Measurements from ENCODE around the gene KL.

KL gene

DNA sequence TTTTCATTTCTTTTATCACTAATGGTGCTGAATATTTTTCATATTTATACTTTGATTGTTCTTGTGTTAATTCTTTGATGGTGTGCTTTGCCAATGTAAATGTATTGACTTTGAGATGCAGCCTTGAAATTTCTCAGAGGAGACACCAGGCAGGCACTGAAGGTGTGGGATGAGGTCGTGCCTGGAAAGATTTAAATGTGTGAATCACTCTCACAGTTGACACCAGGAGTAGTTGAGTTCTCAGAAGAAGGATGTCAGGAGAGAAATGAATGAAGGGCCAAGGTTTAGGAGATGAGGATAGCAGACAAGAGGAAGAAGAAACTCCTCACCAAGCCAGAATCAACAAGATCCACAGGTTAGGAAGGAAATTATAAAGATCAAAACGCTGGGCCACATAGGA, 10.1 kb upstream of the KL start:
- DNase-seq: no peak

DNA sequence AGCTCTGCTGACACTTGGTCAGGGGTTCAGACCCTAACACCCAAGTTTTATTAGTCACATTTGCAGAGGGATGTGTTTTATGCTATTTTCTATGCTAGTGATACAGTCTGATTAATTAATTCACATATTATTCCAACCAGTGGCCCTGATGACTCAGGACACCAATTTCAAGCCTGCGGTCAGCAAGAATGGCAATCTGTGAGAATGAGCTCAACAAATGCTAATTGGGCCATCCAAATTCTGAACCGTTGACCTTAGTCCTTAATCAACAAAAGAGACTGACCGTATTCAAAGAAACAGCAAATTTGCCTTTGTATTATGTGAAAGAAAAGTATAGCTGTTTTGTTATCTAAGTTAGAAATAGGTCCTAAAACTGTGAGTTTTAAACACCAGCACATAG, 9.6 kb upstream of the KL start:
- no peak for DNase-seq

- no peak for DNase-seq
These were observed 9.0 kb upstream of the KL start for GRCh38 chr13:33007237-33007636.

GRCh38 chr13:33007950-33008349, 8.3 kb upstream of the KL start:
- DNase-seq: no peak

GRCh38 chr13:33008946-33009722, 7.1 kb upstream of the KL start:
- no peak for DNase-seq

GRCh38 chr13:33011828-33012470, 4.3 kb upstream of the KL start:
- no peak for DNase-seq

GRCh38 chr13:33014291-33014690, 1.9 kb upstream of the KL start:
- peak; percentile 20 for DNase-seq

DNA sequence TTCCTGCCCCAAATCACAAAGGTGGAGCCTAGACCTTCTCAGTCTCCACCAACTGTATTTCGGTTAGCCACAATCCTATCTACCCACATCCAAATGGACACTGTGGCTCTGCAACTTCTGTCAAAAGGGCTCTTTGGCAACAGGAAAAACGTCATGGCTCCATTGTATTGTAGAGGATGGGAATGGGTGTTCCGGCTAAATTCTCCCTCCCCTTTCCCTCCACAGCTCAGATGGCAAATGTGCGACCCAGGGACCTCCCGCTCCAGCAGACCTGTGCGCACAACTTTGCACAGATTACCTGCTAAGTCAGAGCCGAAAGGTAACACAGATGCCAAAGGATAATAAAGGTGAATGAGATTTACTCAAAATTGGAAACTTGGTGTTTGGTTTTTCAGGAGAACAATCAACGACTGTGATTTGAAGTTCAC, 968 bp upstream of the KL start:
- no peak for DNase-seq

GRCh38 chr13:33015791-33016323, 366 bp upstream of the KL start:
- no peak for DNase-seq

GRCh38 chr13:33017323-33017929, 1.2 kb downstream of the KL start:
- DNase-seq: peak; percentile 3

DNA sequence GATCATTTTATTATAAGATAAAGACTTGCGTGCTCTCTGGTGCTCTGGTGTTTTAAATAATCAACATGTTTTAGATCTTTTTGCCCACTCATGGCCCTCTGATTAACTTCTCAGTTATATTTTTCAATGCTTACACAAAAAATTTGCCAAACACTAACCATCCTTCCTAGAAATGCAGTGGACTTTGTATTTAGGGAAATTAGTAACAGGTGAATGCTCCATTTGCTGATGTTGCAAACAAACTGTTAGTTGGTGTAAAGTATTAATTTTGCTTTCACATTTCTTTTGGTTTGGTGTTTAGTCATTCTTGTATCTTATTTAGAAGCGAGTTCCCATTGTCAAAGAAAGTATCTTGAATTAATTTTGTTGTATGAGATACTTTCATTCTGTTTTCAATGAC, 2.7 kb downstream of the KL start:
- DNase-seq: no peak

GRCh38 chr13:33022986-33023385, 6.8 kb downstream of the KL start:
- no peak for DNase-seq

DNA sequence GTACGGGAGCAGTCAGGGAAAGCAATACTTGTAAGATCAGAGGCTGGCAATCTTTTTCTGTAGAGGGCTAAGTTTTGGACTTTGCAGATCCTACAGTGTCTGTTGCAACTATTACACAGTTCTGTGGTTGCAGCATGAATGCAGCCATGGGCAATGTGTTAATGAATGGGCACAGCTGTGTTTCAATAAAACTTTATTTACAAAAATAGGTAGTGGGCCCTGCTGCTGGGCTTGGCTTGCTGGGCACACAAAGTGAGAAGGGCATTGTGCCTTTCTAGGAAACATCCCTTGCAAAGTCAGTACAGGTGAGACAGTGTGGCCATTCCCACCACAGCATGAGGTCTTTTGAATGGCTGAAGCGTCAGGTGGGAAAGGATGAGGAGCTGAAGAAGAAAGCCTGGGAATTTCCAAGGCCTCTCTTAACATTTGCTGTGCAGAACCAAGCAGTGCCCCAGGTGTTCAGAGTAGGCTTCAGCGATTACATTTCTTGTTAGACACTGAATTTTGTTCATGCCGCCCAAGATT, 9.1 kb downstream of the KL start:
- DNase-seq: no peak

DNA sequence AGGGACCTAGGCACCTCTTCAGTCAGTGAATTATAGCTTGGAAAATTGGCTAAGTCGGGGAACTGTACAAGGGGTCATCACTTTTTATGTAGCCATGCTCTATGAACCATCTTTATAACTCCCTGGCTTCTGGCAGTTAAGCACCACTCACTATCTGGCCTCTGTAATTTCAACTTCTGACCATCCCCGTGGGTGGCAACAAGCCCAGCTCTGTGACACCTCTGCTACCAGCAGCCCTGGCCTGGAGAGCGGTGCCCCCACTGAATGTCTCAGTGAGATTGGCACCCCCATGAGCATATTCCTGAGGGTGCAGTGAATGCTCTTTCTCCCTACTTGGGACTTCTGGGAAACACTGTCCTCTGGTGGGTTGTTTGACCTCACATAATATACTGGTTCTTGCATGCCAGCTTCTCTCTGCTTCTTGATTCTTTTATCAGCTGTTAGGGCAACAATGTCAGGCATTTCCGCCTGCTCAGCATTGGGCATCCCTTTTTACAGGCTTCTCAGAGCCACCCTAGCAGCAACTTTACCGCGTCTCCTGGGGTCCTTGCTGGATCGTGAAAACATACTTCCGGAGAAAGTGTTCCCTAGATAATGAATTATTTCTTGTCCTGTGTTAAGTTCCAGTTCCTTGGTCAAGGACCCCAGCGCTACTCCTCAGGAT, 10.4 kb downstream of the KL start:
- no peak for DNase-seq

- DNase-seq: no peak
These were observed 12.4 kb downstream of the KL start for GRCh38 chr13:33028620-33029019.

DNA sequence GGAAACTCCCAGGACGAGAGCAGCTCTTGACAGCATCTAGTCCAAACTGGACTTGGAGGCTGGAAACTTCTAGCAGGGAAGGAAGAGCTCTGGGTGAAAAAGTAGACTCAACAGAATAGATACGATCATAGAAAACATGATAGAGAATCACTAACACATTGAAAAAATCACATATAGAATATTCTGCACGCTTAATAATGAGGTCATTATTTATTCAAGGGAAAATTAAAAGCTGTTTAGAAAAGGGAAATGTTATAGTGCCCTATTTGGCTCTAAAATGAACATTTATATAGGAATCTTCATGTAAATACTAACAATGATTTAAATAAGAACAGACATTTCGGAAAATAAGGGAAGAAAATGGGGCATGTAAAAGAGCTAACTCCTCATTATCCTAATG, 15.1 kb downstream of the KL start:
- no peak for DNase-seq

GRCh38 chr13:33032037-33032625, 15.9 kb downstream of the KL start:
- DNase-seq: no peak

DNA sequence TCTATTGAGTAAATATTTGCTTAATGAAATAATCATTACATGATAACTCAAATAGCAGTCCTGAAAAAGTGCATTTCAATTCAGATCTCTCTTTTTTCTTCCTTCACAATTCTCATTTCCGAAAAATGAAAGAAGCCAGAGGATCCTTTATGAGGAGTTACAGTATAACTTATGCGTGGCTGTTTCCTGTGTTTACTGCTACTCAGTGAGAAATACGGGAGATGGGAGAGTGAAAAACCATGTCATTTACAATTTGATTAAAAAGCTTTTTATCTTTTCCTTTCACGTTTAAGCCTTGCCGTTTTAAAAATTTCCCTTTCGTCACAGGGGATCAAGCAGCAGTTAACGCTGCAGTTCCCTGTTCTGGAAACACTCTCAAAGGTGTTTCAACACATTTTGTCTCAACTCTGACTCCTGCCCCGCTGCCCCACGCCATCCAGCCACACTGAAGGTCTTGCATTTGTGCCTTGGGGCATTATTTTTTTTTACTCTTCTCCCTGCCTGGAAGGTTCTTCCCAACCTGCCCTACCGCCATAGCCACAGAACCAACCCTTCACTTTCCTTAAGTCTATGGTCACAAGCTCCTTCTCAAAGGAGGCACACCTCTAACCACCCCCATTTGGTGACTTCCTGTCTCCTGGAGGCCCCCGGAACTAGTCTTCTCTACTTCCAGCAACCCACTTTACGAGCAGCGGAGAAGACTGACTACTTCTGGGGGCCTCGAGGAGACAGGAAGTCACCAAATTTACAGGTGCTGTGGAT, 17.0 kb downstream of the KL start:
- no peak for DNase-seq

- no peak for DNase-seq
These were observed 17.8 kb downstream of the KL start for GRCh38 chr13:33033986-33034385.

- no peak for DNase-seq
These were observed 18.8 kb downstream of the KL start for GRCh38 chr13:33034882-33035520.

DNA sequence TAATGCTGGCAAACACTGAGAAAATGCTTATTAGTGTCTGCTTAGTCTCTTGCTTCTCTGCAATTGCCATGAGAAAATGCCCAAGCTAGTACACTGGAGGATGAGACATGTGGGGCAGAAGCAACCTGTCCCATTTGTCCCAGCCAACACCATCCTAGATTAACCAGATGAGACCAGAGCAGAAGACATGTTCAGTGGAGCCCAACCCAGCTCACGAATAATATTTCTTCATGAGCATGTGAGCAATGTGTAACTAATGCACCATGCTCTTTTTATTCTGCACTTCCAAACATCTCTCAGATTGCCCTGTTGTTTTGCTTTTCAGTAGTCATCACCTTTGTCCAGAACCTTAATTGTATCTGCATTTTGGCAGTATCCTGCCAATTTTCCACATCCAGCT, 21.4 kb downstream of the KL start:
- DNase-seq: no peak

DNA sequence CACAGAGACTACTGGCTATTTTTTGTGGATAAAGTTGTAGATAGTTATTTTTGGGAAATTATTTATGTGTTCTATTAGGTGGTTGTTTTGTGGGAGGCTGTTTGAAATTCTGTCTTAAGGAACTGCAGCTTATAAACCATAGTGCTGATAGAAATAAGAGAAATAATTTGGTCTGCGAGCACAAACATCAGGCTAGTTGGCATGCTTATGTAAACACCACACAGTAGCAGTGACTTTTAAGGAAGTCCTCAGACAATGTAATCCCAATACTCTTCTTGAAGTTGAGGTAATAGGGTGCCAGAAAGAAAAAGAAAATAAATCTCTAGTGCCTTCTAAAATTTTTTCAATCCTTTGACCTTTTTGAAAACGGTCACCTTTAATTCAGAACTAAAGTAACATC, 23.9 kb downstream of the KL start:
- DNase-seq: no peak

Measured in DMS79 treated with DMSO at 0.1 percent for 48 hours (cell line).